IPS-18a (cell line): Measurements from ENCODE around the gene SKAP2.

ENCODE experiments used
- H3K27ac ChIP-seq: one replicate; pipeline ENCODE4 v1.5.1; 2013; ENCODE audit warnings: low read length
- H3K27me3 ChIP-seq: one replicate; pipeline ENCODE4 v1.6.1; 2013; ENCODE audit warnings: mild to moderate bottlenecking, low read length; ENCODE audit not compliant: control insufficient read depth, insufficient read depth
- H3K36me3 ChIP-seq: one replicate; pipeline ENCODE4 v1.6.1; 2013; ENCODE audit warnings: low read depth, low read length; ENCODE audit not compliant: control insufficient read depth
- H3K4me1 ChIP-seq: one replicate; pipeline ENCODE4 v1.6.1; 2013; ENCODE audit warnings: low read depth, low read length; ENCODE audit not compliant: control insufficient read depth
- H3K4me3 ChIP-seq: one replicate; pipeline ENCODE4 v1.5.1; 2013; ENCODE audit warnings: low read length
- H3K9ac ChIP-seq: one replicate; pipeline ENCODE4 v1.6.1; 2013; ENCODE audit warnings: mild to moderate bottlenecking, low read length, moderate library complexity
- H3K9me3 ChIP-seq: one replicate; pipeline ENCODE4 v1.6.1; 2013; ENCODE audit warnings: low read depth, low read length; ENCODE audit not compliant: control insufficient read depth

SKAP2 gene, protein sequence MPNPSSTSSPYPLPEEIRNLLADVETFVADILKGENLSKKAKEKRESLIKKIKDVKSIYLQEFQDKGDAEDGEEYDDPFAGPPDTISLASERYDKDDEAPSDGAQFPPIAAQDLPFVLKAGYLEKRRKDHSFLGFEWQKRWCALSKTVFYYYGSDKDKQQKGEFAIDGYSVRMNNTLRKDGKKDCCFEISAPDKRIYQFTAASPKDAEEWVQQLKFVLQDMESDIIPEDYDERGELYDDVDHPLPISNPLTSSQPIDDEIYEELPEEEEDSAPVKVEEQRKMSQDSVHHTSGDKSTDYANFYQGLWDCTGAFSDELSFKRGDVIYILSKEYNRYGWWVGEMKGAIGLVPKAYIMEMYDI

DNA sequence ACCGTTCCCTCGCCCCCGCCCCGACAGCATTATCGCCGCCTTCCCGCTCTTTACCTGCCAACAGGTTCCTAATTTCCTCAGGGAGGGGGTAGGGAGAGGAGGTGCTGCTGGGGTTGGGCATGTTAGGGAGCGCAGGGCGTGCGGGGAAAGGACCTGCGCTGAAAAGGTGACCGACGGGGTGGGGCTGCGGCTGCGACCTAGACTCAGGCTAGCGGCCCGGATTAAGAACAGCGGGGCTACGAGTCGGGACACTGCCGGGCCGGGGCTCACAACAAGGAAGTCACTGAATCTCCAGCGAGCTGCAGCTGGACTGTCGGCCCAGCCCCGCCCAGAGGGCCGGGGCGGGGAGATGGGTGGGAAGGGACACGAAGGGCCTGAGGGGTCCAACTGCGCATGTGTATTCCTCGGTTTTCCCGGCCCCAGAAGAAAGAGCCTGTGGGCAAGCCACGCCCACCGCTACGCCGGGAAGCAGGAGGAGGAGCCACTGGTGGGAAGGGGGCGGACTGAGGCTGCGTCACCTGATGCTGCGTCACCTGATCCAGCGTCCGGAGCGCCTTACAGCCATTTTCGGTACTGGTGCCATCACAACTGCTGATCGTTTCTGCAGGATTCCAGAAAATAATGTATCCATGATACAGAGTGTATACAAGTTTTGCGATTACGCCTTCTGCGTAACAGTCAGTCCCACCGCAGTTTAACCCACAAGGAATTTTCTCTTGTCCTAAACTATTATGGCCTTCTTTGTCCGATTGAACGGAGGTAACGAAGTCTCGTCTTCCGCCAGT is at the start of gene SKAP2:
Gene SKAP2 (minus strand): TSS at position 282 of the 785 bp plus-strand sequence. CDS start 161 bp downstream, at position 121.
- Histone ChIP-seq H3K9ac (peak within 1 kb of the TSS; percentile 81), H3K36me3 (no peaks in the 10 kb centered on the region), H3K27ac (peak within 1 kb of the TSS; percentile 95), H3K27me3 (peaks cover 47% of the 10 kb centered on the region), H3K9me3 (no peaks in the 10 kb centered on the region), H3K4me1 (peaks cover 4% of the 10 kb centered on the region), H3K4me3 (peak within 1 kb of the TSS; percentile 97)

DNA sequence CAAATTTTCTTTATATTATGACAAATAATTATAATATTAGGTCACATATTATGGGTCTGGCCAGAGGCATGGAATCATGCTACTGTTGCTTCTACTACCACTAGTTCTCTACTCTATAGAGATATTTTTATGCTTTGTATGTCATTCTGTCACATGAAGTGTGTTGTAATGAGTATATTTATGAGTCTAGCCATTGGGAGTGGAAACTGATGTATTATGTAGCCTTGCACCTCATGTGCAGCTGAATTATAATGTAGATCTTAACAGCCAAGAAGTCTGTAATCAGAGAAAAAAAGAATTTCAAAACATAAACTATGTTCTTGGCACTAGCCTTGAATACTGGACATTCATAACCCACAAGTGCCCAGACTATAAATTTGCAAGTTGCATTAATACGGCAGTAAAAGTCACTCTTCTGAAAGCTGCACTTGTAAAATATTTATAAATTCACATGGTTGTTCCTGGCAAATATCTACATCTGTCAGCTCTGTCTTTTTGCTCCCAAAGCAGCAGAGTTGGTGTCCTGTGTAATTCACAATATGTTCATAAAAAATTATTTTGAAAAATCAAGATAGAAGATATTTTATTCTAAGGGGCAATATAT is 48.6 kb upstream of the SKAP2 start:
- Histone ChIP-seq H3K4me1 (no peaks in the 10 kb centered on the region), H3K27ac (no peak overlapping the region), H3K27me3 (no peaks in the 10 kb centered on the region), H3K4me3 (no peak overlapping the region), H3K9me3 (no peaks in the 10 kb centered on the region), H3K9ac (no peak overlapping the region), H3K36me3 (no peaks in the 10 kb centered on the region)

DNA sequence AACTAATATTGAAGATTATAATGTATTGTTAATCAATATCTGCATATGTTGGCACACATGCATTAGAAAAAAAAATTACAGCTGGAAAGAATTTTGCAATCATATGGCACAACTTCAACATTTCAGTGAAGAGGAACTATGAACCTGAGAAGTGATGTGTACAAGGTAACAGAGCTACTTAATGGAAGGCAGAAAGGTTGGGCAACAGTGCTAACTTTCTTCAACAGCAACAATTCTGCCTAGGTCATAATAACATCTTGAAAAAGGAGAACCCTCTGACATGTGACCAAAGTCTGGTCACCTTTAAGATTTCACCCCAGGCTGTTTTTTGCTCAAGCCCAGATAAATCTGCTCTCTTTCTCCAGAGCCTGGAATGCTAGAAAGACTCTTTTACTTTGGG is 47.9 kb upstream of the SKAP2 start:
- Histone ChIP-seq H3K27ac (no peak overlapping the region), H3K9me3 (no peaks in the 10 kb centered on the region), H3K4me1 (no peaks in the 10 kb centered on the region), H3K4me3 (no peak overlapping the region), H3K27me3 (no peaks in the 10 kb centered on the region), H3K36me3 (no peaks in the 10 kb centered on the region), H3K9ac (no peak overlapping the region)

- Histone ChIP-seq H3K36me3 (no peaks in the 10 kb centered on the region), H3K4me3 (no peak overlapping the region), H3K27ac (no peak overlapping the region), H3K9ac (no peak overlapping the region), H3K9me3 (no peaks in the 10 kb centered on the region), H3K4me1 (no peaks in the 10 kb centered on the region), H3K27me3 (no peaks in the 10 kb centered on the region)
These were observed 45.8 kb upstream of the SKAP2 start for GRCh38 chr7:26910221-26910620.

GRCh38 chr7:26900251-26900650 is 35.9 kb upstream of the SKAP2 start:
- Histone ChIP-seq H3K4me1 (no peaks in the 10 kb centered on the region), H3K27ac (no peak overlapping the region), H3K4me3 (no peak overlapping the region), H3K9ac (no peak overlapping the region), H3K36me3 (no peaks in the 10 kb centered on the region), H3K9me3 (no peaks in the 10 kb centered on the region), H3K27me3 (no peaks in the 10 kb centered on the region)

- no peaks in the 10 kb centered on the region for H3K4me1 ChIP-seq
- H3K9ac ChIP-seq = no peak overlapping the region
These were observed 35.1 kb upstream of the SKAP2 start for GRCh38 chr7:26899519-26899918.

GRCh38 chr7:26898891-26899290 is 34.5 kb upstream of the SKAP2 start:
- Histone ChIP-seq H3K4me3 (no peak overlapping the region), H3K9ac (no peak overlapping the region), H3K4me1 (no peaks in the 10 kb centered on the region), H3K27ac (no peak overlapping the region), H3K27me3 (no peaks in the 10 kb centered on the region), H3K9me3 (no peaks in the 10 kb centered on the region), H3K36me3 (no peaks in the 10 kb centered on the region)

More at GRCh38 chr7:26899519-26899918, 35.1 kb upstream of the SKAP2 start:
- Histone ChIP-seq H3K36me3 (no peaks in the 10 kb centered on the region), H3K4me3 (no peak overlapping the region), H3K9me3 (no peaks in the 10 kb centered on the region), H3K27ac (no peak overlapping the region), H3K27me3 (no peaks in the 10 kb centered on the region)

- Histone ChIP-seq H3K36me3 (no peaks in the 10 kb centered on the region), H3K27me3 (no peaks in the 10 kb centered on the region), H3K4me1 (no peaks in the 10 kb centered on the region), H3K9ac (no peak overlapping the region), H3K27ac (no peak overlapping the region), H3K9me3 (no peaks in the 10 kb centered on the region), H3K4me3 (no peak overlapping the region)
These were observed 33.5 kb upstream of the SKAP2 start for GRCh38 chr7:26897928-26898327.

- Histone ChIP-seq H3K27me3 (no peaks in the 10 kb centered on the region), H3K9ac (no peak overlapping the region), H3K36me3 (no peaks in the 10 kb centered on the region), H3K4me1 (no peaks in the 10 kb centered on the region), H3K4me3 (no peak overlapping the region), H3K9me3 (no peaks in the 10 kb centered on the region), H3K27ac (no peak overlapping the region)
These were observed 27.3 kb upstream of the SKAP2 start for GRCh38 chr7:26891400-26892350.

GRCh38 chr7:26880852-26881251 is 16.5 kb upstream of the SKAP2 start:
- H3K9me3 ChIP-seq = peaks cover 4% of the 10 kb centered on the region
- H3K4me1 ChIP-seq = no peaks in the 10 kb centered on the region
- no peak overlapping the region for H3K27ac ChIP-seq
- no peaks in the 10 kb centered on the region for H3K36me3 ChIP-seq
- no peak overlapping the region for H3K4me3 ChIP-seq
- no peaks in the 10 kb centered on the region for H3K27me3 ChIP-seq
- no peak overlapping the region for H3K9ac ChIP-seq

DNA sequence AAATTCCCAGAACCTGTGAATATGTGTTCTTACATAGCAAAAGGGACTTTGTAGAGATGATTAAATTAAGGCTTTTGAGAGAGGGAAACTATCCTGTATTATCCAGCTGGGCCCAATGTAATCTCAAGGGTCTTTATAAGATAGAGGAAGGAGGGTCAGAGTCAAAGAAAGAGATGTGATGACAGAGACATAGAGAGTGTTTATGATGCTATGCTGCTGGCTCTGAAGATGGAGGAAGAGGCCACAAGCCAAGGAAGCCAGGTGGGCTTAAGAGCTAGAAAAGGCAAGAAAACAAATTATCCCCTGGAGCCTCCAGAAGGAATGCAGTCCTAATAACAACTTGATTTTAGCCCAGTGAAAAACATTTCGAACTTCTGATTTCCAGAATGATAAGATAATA is 15.3 kb upstream of the SKAP2 start:
- H3K27me3 ChIP-seq = no peaks in the 10 kb centered on the region
- no peaks in the 10 kb centered on the region for H3K4me1 ChIP-seq

More for the DNA sequence above, 15.3 kb upstream of the SKAP2 start:
- peaks cover 2% of the 10 kb centered on the region for H3K9me3 ChIP-seq
- H3K36me3 ChIP-seq = no peaks in the 10 kb centered on the region
- H3K4me3 ChIP-seq = no peak overlapping the region
- no peak overlapping the region for H3K27ac ChIP-seq
- no peak overlapping the region for H3K9ac ChIP-seq
